ENCODE measurements around the gene UBE2V1. TPM values are rescaled to one million over a fixed set of nuclear protein-coding genes. Genes with fewer than 3 reads are reported as not detected.
A peak's percentile ranks its signal among the peaks of the same experiment; 100 is the strongest.
"Not testable (repeated sequence)": the region's sequence is repeated elsewhere in the genome, so short reads cannot be mapped to it uniquely, and the experiment has no call there.

Gene UBE2V1
- polyA plus RNA-seq, 1 donor: 184 TPM

GRCh38 chr20:50140339-50140859, 27.4 kb upstream of the UBE2V1 start:
- no peak for DNase-seq

GRCh38 chr20:50138479-50139393, 25.8 kb upstream of the UBE2V1 start:
- no peak for DNase-seq

GRCh38 chr20:50138120-50138478, 25.1 kb upstream of the UBE2V1 start:
- no peak for DNase-seq

- not testable (repeated sequence) for DNase-seq
Measured at GRCh38 chr20:50137702-50138101, 24.8 kb upstream of the UBE2V1 start.

- no peak for DNase-seq
Measured at GRCh38 chr20:50136822-50137599, 24.1 kb upstream of the UBE2V1 start.

GRCh38 chr20:50135157-50135556, 22.2 kb upstream of the UBE2V1 start:
- DNase-seq: not testable (repeated sequence)

- no peak for DNase-seq
Measured at GRCh38 chr20:50133474-50134217, 20.7 kb upstream of the UBE2V1 start.

- DNase-seq: no peak
Measured at GRCh38 chr20:50133041-50133440, 20.1 kb upstream of the UBE2V1 start.

GRCh38 chr20:50130995-50131394, 18.0 kb upstream of the UBE2V1 start:
- DNase-seq: no peak

- no peak for DNase-seq
Measured at GRCh38 chr20:50130356-50130723, 17.4 kb upstream of the UBE2V1 start.

GRCh38 chr20:50129662-50130355, 16.9 kb upstream of the UBE2V1 start:
- DNase-seq: no peak

- no peak for DNase-seq
Measured at GRCh38 chr20:50128520-50128905, 15.6 kb upstream of the UBE2V1 start.

GRCh38 chr20:50127587-50128519, 14.9 kb upstream of the UBE2V1 start:
- no peak for DNase-seq

GRCh38 chr20:50126662-50127061, 13.7 kb upstream of the UBE2V1 start:
- no peak for DNase-seq

GRCh38 chr20:50125279-50125678, 12.3 kb upstream of the UBE2V1 start:
- no peak for DNase-seq

- no peak for DNase-seq
Measured at GRCh38 chr20:50124496-50124895, 11.5 kb upstream of the UBE2V1 start.

- DNase-seq: no peak
Measured at GRCh38 chr20:50123418-50123817, 10.5 kb upstream of the UBE2V1 start.

GRCh38 chr20:50122763-50123162, 9.8 kb upstream of the UBE2V1 start:
- no peak for DNase-seq

GRCh38 chr20:50121858-50122271, 8.9 kb upstream of the UBE2V1 start:
- no peak for DNase-seq

- DNase-seq: peak; percentile 34
Measured at GRCh38 chr20:50120935-50121693, 8.2 kb upstream of the UBE2V1 start.
